Activated CD4-positive, alpha-beta T cell treated with anti-CD3 and anti-CD28 coated beads, Interleukin-2, amount 50 U/mL, for 48 hours (primary cell): Measurements from ENCODE around the gene MRRF.

Source experiments
- DNase-seq, 2 experiments: peaks; one replicate each; pipeline ENCODE4 v3.0.0-alpha.2; 2020

The MRRF gene

GRCh38 chr9:122333169-122333808 is 68.6 kb downstream of the MRRF start:
- DNase-seq, result no peak

- DNase-seq, result no peak
Measured at GRCh38 chr9:122334916-122335315, 70.2 kb downstream of the MRRF start.

- no peak for DNase-seq
Measured at GRCh38 chr9:122336189-122336588, 71.5 kb downstream of the MRRF start.

GRCh38 chr9:122336866-122337555 is 72.3 kb downstream of the MRRF start:
- DNase-seq, result no peak

GRCh38 chr9:122337556-122337929 is 72.9 kb downstream of the MRRF start:
- DNase-seq, result no peak

- no peak for DNase-seq
Measured at GRCh38 chr9:122338536-122338935, 73.9 kb downstream of the MRRF start.

GRCh38 chr9:122338994-122339393 is 74.3 kb downstream of the MRRF start:
- no peak for DNase-seq

GRCh38 chr9:122339579-122339978 is 74.9 kb downstream of the MRRF start:
- no peak for DNase-seq

- no peak for DNase-seq
Measured at GRCh38 chr9:122340161-122340560, 75.5 kb downstream of the MRRF start.

GRCh38 chr9:122342323-122343050 is 77.8 kb downstream of the MRRF start:
- no peak for DNase-seq

GRCh38 chr9:122346478-122347347 is 82.0 kb downstream of the MRRF start:
- DNase-seq, result no peak

GRCh38 chr9:122347348-122348287 is 82.9 kb downstream of the MRRF start:
- DNase-seq, result peak; percentile 13 to 25

GRCh38 chr9:122348288-122348777 is 83.7 kb downstream of the MRRF start:
- DNase-seq, result no peak

GRCh38 chr9:122348791-122349190 is 84.1 kb downstream of the MRRF start:
- no peak for DNase-seq

GRCh38 chr9:122349201-122349600 is 84.5 kb downstream of the MRRF start:
- DNase-seq, result no peak

GRCh38 chr9:122350577-122351355 is 86.1 kb downstream of the MRRF start:
- peak; percentile 79 to 83 for DNase-seq

- no peak for DNase-seq
Measured at GRCh38 chr9:122354536-122355199, 90.0 kb downstream of the MRRF start.

- DNase-seq, result no peak
Measured at GRCh38 chr9:122355336-122355875, 90.7 kb downstream of the MRRF start.

- DNase-seq, result no peak
Measured at GRCh38 chr9:122356627-122357026, 91.9 kb downstream of the MRRF start.

GRCh38 chr9:122360891-122361290 is 96.2 kb downstream of the MRRF start:
- no peak for DNase-seq
